D721Med (cell line): ENCODE measurements around the gene AADACL2.
"Not testable (repeated sequence)": the region's sequence is repeated elsewhere in the genome, so short reads cannot be mapped to it uniquely, and the experiment has no call there.

Source experiments
- DNase-seq: peaks from one replicate; pipeline ENCODE4 v3.0.0; 2011; ENCODE audit warnings: low spot score; ENCODE audit not compliant: insufficient read length
- FAIRE-seq: peaks from 2 replicates; lab custom pipeline; 2011; peaks lifted over from hg19 to GRCh38; lab: Jason Lieb, UNC
- CTCF ChIP-seq: IDR thresholded peaks from 2 replicates; pipeline ENCODE4 v1.5.1; 2012; ENCODE audit warnings: mild to moderate bottlenecking, control low read depth; ENCODE audit not compliant: insufficient read depth; ENCODE audit errors: missing control alignments

Gene AADACL2

DNA sequence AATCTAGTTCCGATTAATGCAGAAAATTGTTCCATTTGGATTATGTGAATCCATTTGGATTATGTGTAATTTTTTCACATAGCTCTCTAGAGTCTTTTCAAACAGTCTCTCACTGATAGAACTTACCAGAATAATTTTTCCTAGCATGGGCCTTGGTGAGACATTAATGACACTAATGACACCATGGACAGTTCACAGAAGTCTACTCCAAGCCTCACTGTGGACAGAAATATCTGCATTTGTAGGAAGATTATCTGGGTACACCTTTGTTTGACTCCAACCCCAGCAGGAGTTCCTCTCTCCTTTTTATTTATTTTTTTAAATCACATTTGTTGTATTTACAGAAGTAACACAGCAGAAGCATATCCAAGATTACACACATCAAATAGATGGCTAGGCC is 27.9 kb downstream of the AADACL2 start:
- no peak for TF ChIP-seq CTCF
- FAIRE-seq = no peak
- DNase-seq = no peak

- DNase-seq, FAIRE-seq: not testable (repeated sequence)
Measured at GRCh38 chr3:151764699-151765098, 31.0 kb downstream of the AADACL2 start.

- TF ChIP-seq CTCF = no peak
- no peak for DNase-seq
- no peak for FAIRE-seq
Measured at GRCh38 chr3:151765685-151766084, 32.0 kb downstream of the AADACL2 start.

DNA sequence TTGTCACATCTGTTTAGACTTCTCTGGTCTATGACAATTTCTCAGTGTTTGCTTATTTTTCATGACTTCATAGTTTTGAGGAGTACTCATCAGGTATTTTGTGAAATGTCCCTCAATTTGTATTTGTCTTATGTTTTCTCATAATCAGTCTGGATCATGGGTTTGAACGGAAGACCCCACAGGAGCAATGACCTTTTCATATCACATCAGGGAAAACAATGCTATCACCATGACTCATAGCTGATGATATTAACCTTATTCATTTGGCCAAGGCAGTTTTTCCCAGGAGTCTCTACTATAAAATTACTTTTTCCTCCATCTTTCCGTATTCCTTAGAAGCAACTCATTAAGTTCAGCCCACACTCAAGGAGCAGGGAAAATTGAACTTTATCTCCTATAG is 32.7 kb downstream of the AADACL2 start:
- FAIRE-seq = no peak
- no peak for DNase-seq
- TF ChIP-seq CTCF = no peak

- no peak for TF ChIP-seq CTCF
- FAIRE-seq (no peak), DNase-seq (no peak)
Measured at GRCh38 chr3:151768393-151768930, 34.7 kb downstream of the AADACL2 start.

DNA sequence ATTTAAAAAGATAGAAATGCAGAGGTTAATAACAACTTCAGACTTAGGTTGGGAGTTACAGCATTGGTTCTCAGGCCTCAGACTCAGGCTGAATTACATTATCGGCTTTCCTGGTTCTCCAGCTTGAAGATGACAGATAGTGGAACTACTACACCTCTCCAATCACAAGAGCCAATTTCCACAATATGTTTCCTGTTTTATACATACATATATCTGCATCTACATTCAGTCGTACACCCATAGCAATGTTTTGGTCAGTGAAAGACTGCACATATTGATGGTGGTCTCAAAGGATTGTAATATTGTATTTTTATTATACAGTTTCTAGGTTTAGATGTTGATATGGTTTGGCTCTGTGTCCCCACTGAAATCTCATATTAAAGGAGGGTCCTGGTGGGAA is 35.4 kb downstream of the AADACL2 start:
- no peak for DNase-seq
- TF ChIP-seq CTCF = no peak
- no peak for FAIRE-seq

- DNase-seq (no peak), FAIRE-seq (no peak)
- TF ChIP-seq CTCF = no peak
Measured at GRCh38 chr3:151770956-151771355, 37.2 kb downstream of the AADACL2 start.
